ENCODE results near the gene RIN3. TPM values are rescaled to one million over a fixed set of nuclear protein-coding genes. Genes with fewer than 3 reads are reported as not detected.

RIN3 gene
- total and polyA plus RNA-seq, 2 donors (not counting 3 experiments of a cell fraction or from before 2014, with no cell fraction given) = 5.1 to 20.8 TPM

- Histone ChIP-seq H3K9me3 (replicated peaks; ENCODE audit: control insufficient read depth, insufficient read depth, low read length) (no peaks in the 10 kb centered on the region), H3K79me2 (ENCODE audit: control insufficient read depth, insufficient read depth, low read length) (no peaks in the 10 kb centered on the region), H3K4me2 (ENCODE audit: insufficient read depth, low read length) (no peak overlapping the region), H3K9ac (replicated peaks; ENCODE audit: extremely low read depth, insufficient read depth, low read length) (no peak overlapping the region), H4K20me1 (replicated peaks; ENCODE audit: control insufficient read depth, extremely low read depth, insufficient read depth, low read length) (no peaks in the 10 kb centered on the region), H3K27me3 (ENCODE audit: control insufficient read depth in 2 of 2, insufficient read depth in 2 of 2, low read length in 2 of 2) (no peaks in the 10 kb centered on the region), H3K4me1 (ENCODE audit: control insufficient read depth, extremely low read depth, insufficient read depth, low read length) (no peaks in the 10 kb centered on the region), H3K36me3 (ENCODE audit: control insufficient read depth in 2 of 2, extremely low read depth in 1 of 2, insufficient read depth in 2 of 2, low read length in 2 of 2) (peaks cover 0 to 5% of the 10 kb centered on the region in 2 experiments), H3K4me3 (replicated peaks in 1 of 3; ENCODE audit: insufficient read depth in 1 of 3, low read depth in 1 of 3, low read length in 3 of 3) (no peak overlapping the region), H3K27ac (ENCODE audit: insufficient read depth, low read depth, low read length) (no peak overlapping the region), H2AFZ (ENCODE audit: low read depth, low read length) (no peak overlapping the region), H3K9me1 (replicated peaks; ENCODE audit: control insufficient read depth, extremely low read depth, insufficient read depth, low read length) (no peaks in the 10 kb centered on the region)
- no peak for DNase-seq (ENCODE audit: low read depth, low spot score)
- ChIA-PET POLR2A (no interaction called here), CTCF (interaction anchor here (1.0 to 1.6 kb wide), 2 partner anchors 11 to 80 kb away, joined by 3 to 4 read pairs; no protein-coding TSS in a partner anchor)
- dilution Hi-C loops (cut with MboI; ENCODE audit: extremely low pct_ligation_motif_present, low sequenced_read_pairs) (no loop called here), intact Hi-C loops (cut with micrococcal nuclease) (no loop called here)
- TF ChIP-seq POLR2AphosphoS5 (IDR thresholded peaks at IDR 0.05; ENCODE audit: insufficient read depth, low read depth, low read length) (no peak), EZH2 (IDR thresholded peaks at IDR 0.05; ENCODE audit: borderline replicate concordance, low read depth, low read length, severe bottlenecking) (no peak), MAX (IDR thresholded peaks at IDR 0.05; ENCODE audit: insufficient read depth, insufficient read length) (no peak), GATA2 (IDR thresholded peaks at IDR 0.05; ENCODE audit: insufficient read depth, insufficient read length, low read depth, low read length) (no peak), MYC (IDR thresholded peaks at IDR 0.05; ENCODE audit: low read depth, low read length) (no peak), CTCF (IDR thresholded peaks at IDR 0.05; ENCODE audit: extremely low read depth in 1 of 2, insufficient read depth in 1 of 2, low read depth in 1 of 2, low read length in 2 of 2) (no peak), POLR2A (IDR thresholded peaks at IDR 0.05; ENCODE audit: low read depth, low read length) (no peak), FOS (IDR thresholded peaks at IDR 0.05; ENCODE audit: borderline replicate concordance, insufficient read depth, low read length) (no peak), JUN (IDR thresholded peaks at IDR 0.05; ENCODE audit: borderline replicate concordance, insufficient read depth, insufficient read length, low read depth) (no peak)
- BruUV-seq (replicated peaks) = TSS peak; percentile 80
- no peak for FAIRE-seq
Observed at GRCh38 chr14:92704036-92704804, 190.6 kb downstream of the RIN3 start.
